Choroid plexus epithelial cell (primary cell): ENCODE data around the gene PTAFR.

Experiments used
- DNase-seq: peaks from one replicate; pipeline ENCODE4 v3.0.0-alpha.2; 2010; ENCODE audit warnings: low read depth
- H3K4me3 ChIP-seq: 2 replicates; pipeline ENCODE4 v1.5.1; 2011; ENCODE audit warnings: low read depth, mild to moderate bottlenecking, control low read depth, low read length, moderate library complexity
- TF ChIP-seq, protein P1 (sequence below): conservative IDR thresholded peaks from 2 replicates; pipeline ENCODE4 v1.5.1; 2011; ENCODE audit warnings: low read depth, mild to moderate bottlenecking, control low read depth, inconsistent platforms, low read length, moderate library complexity

PTAFR gene

DNA sequence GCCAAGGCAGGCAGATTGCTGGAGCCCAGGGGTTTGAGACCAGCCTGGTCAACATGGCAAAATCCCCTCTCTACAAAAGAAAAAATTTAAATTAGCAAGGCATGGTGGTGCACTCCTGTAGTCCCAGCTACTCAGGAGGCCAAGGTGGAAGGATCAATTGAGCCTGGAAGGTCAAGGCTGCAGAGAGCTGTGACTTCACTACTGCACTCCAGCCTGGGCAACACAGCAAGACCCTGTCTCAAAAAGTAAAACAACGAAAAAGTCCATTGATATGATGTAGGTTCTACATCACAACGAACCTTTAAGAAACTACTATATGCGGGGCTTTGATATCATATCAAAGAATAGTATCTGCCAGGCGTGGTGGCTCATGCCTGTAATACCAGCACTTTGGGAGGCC is 20.9 kb downstream of the PTAFR start:
- DNase-seq, result no peak
- H3K4me3 ChIP-seq, result no peak overlapping the region
- TF ChIP-seq, protein P1, sequence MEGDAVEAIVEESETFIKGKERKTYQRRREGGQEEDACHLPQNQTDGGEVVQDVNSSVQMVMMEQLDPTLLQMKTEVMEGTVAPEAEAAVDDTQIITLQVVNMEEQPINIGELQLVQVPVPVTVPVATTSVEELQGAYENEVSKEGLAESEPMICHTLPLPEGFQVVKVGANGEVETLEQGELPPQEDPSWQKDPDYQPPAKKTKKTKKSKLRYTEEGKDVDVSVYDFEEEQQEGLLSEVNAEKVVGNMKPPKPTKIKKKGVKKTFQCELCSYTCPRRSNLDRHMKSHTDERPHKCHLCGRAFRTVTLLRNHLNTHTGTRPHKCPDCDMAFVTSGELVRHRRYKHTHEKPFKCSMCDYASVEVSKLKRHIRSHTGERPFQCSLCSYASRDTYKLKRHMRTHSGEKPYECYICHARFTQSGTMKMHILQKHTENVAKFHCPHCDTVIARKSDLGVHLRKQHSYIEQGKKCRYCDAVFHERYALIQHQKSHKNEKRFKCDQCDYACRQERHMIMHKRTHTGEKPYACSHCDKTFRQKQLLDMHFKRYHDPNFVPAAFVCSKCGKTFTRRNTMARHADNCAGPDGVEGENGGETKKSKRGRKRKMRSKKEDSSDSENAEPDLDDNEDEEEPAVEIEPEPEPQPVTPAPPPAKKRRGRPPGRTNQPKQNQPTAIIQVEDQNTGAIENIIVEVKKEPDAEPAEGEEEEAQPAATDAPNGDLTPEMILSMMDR, result no peak

DNA sequence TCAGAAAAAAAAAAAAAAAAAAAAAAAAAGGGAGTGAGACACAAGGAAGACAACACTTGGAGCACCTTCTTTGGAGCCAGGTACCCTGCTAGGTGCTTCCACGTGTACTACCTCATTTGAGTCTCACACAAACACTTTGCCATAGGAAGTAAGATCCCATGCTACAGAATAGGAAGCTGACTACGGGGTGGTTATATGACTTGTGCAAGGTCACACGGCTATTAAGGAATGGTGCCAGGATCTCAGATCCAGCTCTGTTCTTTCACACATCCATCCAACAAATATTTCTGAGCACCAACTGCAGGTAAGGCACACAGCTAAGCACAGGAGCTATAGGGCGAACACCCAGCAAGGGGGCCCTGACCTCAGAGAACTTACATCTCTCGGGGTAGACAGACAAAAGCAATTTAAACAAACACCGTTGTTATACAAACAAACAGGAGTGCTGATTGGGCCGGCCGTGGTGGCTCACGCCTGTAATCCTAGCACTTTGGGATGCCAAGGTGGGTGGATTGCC is 22.4 kb downstream of the PTAFR start:
- TF ChIP-seq, protein P1, result no peak
- DNase-seq, result no peak
- H3K4me3 ChIP-seq, result no peak overlapping the region

DNA sequence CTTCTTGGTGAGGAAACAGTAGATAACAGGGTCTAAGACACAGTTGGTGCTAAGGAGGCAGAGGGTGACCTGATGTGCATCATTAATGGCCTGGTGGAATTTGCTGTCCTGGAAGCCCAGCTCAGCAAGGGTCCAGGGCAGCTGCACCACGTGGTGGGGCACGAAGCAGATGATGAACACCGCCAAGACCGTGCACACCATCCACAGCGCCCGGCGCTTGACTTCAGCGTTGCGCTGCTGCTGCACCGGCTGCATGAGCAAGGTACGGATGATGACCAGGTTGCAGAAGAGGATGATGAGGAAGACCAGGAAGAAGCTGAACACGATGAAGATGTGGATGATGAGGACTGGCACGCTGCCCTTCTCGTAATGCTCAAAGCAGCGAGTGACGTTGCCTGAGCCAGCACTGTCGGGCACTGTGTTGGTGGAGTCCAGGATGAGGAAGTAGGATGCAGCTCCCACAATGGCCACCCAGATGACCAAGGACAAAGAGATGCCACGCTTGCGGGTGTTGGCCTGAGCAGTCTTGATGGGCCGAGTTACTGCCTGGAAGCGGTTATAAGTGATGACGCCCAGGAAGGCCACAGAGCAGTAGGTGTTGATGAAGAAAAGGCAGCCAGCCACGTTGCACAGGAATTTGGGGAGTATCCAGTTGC is 26.2 kb downstream of the PTAFR start:
- TF ChIP-seq, protein P1, result no peak
- H3K4me3 ChIP-seq, result no peak overlapping the region
- DNase-seq, result no peak

DNA sequence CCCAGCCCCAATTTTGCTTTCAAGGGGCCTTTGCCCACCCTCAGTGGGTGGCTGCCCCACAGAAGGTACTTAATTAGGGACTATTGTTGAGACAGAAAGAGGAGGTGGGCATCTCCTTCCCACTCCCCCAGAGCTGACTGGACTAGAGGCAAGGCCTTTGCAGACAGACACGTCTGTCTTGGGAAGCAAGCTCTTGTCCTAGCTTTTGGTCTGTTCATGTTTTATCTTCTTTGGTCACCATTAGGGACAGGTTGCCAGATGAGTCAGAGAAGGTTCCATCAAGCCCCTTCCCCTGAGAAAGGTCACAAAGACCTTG is 27.7 kb downstream of the PTAFR start:
- TF ChIP-seq, protein P1, result no peak
- DNase-seq, result no peak
- no peak overlapping the region for H3K4me3 ChIP-seq

DNA sequence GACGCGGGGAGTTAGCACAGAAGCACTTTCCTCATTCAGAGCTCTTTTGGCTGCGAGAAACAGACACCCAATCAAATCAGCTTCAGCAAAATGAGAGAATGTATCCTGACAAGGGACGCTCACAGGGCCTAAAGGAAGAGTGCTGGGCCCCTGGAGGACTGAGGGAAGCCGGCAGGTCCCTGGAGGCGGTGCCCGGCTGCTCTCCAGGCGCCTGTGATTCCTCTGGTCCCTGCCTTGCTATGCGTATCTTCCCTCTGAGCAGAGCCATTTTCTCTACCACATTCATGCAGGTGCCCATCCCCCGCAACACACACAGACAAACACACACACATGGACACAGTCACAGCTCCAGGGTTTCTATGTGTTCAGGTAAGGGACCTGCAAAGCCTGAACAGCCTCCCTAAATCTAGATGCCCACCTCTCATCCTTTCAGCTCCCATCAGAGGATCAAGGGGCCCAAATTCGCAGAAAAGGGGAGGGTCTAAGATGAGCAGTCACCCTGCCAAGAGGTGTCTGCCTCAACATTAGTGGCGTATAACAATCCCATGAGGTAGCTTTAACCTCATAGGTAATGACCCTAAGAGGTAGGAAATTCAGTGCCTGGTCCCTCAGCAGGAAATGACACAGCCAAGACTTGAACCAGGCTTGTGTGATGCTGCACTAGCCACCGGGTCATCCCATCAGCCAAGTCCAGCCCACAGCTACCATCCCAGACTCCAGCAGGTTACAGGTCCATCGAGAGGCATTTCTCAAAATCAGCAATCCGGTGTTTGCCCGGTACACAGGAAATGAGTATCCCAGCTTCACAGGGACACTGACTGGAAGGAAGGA is 29.0 kb downstream of the PTAFR start:
- H3K4me3 ChIP-seq, result no peak overlapping the region
- DNase-seq, result no peak
- TF ChIP-seq, protein P1, result no peak

DNA sequence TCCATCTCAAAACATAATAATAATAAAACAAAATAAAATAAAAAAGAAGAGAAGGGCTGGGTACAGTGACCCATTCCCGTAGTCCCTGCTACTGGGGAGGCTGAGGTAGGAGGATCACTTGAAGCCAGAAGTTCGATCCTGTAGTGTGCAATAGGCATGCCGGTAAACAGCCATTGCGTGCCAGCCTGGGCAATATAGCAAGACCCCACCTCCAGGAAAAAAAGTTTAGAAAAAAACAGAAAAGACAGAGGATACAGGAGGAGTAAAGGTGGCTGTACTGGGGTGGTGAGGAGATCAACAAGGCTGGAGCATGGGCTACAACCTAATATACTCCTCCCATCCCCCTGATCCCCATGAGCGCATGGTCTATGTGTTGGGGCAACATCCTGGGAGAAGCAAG is 30.8 kb downstream of the PTAFR start:
- DNase-seq, result no peak
- TF ChIP-seq, protein P1, result no peak
- H3K4me3 ChIP-seq, result no peak overlapping the region
